Measurements from ENCODE around the gene AACS.

Gene AACS

GRCh38 chr12:125160281-125160955 lies 95.2 kb downstream of the AACS start:
- Histone ChIP-seq H3K27me3 (ENCODE audit: insufficient read depth, poor library complexity, severe bottlenecking) (no peaks in the 10 kb centered on the region), H3K4me3 (replicated peaks; ENCODE audit: insufficient read depth, low read length) (no peak overlapping the region), H3K27ac (replicated peaks) (no peak overlapping the region)
- TF ChIP-seq, protein P1, sequence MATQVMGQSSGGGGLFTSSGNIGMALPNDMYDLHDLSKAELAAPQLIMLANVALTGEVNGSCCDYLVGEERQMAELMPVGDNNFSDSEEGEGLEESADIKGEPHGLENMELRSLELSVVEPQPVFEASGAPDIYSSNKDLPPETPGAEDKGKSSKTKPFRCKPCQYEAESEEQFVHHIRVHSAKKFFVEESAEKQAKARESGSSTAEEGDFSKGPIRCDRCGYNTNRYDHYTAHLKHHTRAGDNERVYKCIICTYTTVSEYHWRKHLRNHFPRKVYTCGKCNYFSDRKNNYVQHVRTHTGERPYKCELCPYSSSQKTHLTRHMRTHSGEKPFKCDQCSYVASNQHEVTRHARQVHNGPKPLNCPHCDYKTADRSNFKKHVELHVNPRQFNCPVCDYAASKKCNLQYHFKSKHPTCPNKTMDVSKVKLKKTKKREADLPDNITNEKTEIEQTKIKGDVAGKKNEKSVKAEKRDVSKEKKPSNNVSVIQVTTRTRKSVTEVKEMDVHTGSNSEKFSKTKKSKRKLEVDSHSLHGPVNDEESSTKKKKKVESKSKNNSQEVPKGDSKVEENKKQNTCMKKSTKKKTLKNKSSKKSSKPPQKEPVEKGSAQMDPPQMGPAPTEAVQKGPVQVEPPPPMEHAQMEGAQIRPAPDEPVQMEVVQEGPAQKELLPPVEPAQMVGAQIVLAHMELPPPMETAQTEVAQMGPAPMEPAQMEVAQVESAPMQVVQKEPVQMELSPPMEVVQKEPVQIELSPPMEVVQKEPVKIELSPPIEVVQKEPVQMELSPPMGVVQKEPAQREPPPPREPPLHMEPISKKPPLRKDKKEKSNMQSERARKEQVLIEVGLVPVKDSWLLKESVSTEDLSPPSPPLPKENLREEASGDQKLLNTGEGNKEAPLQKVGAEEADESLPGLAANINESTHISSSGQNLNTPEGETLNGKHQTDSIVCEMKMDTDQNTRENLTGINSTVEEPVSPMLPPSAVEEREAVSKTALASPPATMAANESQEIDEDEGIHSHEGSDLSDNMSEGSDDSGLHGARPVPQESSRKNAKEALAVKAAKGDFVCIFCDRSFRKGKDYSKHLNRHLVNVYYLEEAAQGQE (IDR thresholded peaks at IDR 0.05; ENCODE audit: insufficient replicate concordance, low read depth), result no peak
- no peak for TF ChIP-seq GABPA (IDR thresholded peaks at IDR 0.05; ENCODE audit: low read depth)
- TF ChIP-seq CTCF (IDR thresholded peaks at IDR 0.05; ENCODE audit: insufficient read depth, low read length), result no peak
- no peak for TF ChIP-seq SPI1 (IDR thresholded peaks at IDR 0.05; ENCODE audit: borderline replicate concordance, low read depth)
- TF ChIP-seq POLR2AphosphoS5 (IDR thresholded peaks at IDR 0.05; ENCODE audit: low read depth), result no peak
- DNase-seq (ENCODE audit: low read depth in 1 of 2, low spot score in 1 of 2), result no peak

DNA sequence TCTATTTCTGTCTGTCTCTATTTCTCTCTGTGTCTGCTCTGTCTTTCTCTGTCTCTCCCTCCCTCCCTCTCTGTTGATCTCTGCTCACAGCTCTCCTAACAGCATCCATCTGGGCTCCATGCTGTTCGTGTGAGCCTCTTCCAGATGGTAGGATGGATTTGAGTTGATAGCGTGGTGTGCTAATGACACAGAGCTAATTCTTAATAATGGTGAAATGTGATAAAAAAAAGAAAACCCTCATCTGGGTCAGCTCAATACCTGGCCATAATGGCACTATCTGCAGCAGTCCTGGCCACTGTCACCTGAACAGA lies 96.4 kb downstream of the AACS start:
- no peak overlapping the region for H3K27ac ChIP-seq (replicated peaks)
- TF ChIP-seq POLR2AphosphoS5 (IDR thresholded peaks at IDR 0.05; ENCODE audit: low read depth) (no peak), CTCF (IDR thresholded peaks at IDR 0.05; ENCODE audit: insufficient read depth, low read length) (no peak), SPI1 (IDR thresholded peaks at IDR 0.05; ENCODE audit: borderline replicate concordance, low read depth) (no peak), GABPA (IDR thresholded peaks at IDR 0.05; ENCODE audit: low read depth) (no peak)
- TF ChIP-seq, protein P1 (IDR thresholded peaks at IDR 0.05; ENCODE audit: insufficient replicate concordance, low read depth), result no peak
- no peak overlapping the region for H3K4me3 ChIP-seq (replicated peaks; ENCODE audit: insufficient read depth, low read length)

DNA sequence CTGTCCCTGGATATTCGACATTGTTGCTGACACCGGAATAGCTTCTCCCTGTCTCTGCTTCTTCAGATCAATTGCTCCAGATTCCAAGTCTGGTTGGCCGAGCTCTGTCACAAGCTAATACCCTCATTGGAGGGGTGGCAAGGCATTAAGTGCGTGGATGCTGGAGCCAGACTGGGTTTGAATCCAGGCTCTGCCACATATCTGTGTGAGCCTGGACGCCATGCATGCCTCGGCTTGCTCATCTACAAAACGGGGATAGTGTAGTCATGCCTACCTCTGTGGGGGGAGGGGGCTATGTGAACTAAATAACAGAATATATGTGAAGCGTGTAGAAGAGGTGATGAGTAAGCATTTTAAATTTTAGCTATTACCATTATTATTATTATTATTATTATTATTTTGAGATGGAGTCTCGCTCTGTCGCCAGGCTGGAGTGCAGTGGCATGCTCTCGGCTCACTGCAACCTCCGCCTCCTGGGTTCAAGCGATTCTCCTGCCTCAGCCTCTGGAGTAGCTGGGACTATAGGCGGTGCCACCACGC lies 97.3 kb downstream of the AACS start:
- DNase-seq (ENCODE audit: low read depth in 1 of 2, low spot score in 1 of 2), result no peak
- TF ChIP-seq, protein P1 (IDR thresholded peaks at IDR 0.05; ENCODE audit: insufficient replicate concordance, low read depth), result no peak
- no peak for TF ChIP-seq POLR2AphosphoS5 (IDR thresholded peaks at IDR 0.05; ENCODE audit: low read depth)
- TF ChIP-seq CTCF (IDR thresholded peaks at IDR 0.05; ENCODE audit: insufficient read depth, low read length), result no peak
- TF ChIP-seq GABPA (IDR thresholded peaks at IDR 0.05; ENCODE audit: low read depth), result no peak
- TF ChIP-seq SPI1 (IDR thresholded peaks at IDR 0.05; ENCODE audit: borderline replicate concordance, low read depth), result no peak
- H3K27me3 ChIP-seq (ENCODE audit: insufficient read depth, poor library complexity, severe bottlenecking), result no peaks in the 10 kb centered on the region
- H3K27ac ChIP-seq (replicated peaks), result no peak overlapping the region
- H3K4me3 ChIP-seq (replicated peaks; ENCODE audit: insufficient read depth, low read length), result no peak overlapping the region

More for the DNA sequence above, 96.4 kb downstream of the AACS start:
- no peak for DNase-seq (ENCODE audit: low read depth in 1 of 2, low spot score in 1 of 2)
- H3K27me3 ChIP-seq (ENCODE audit: insufficient read depth, poor library complexity, severe bottlenecking), result no peaks in the 10 kb centered on the region

Data from HL-60 (cell line).